ENCODE data around the gene VSX1.

Gene VSX1

DNA sequence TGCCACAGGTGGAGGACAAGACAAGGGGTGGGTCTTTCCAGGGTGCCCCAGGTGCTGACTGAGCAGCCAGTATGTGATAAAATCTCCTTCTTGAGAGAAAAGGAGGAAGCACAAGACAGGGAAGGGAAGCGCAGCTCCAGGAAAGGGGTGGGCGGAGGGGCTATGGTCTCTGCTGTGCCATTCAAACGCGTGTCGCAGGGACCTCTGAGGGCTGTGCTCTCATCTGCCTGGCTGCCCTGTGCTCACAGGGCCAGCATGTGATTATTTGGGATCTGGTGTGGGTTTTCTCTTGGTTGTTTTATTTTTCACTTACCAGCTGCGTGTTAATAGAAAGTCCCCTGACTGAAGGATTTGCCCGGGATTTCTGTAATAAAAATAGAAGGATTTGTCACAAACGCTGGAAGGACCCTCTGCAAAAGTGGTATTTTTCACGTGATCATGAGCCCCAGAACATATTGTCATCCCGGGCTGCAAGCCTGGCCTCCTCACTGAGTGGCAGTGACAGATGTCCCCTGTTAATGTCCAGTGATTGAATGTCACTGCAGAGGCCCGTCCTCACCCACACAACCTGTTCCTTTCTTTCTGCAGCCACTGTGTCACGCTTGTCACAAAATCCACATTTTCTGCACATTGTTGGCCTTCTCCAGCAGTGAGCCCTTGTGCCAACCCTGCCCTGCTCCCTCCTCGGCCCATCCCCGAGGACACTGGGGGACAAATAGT is 35.0 kb upstream of the VSX1 start:
- Histone ChIP-seq H3K9me3 (ENCODE audit: control insufficient read depth, low read length) (no peaks in the 10 kb centered on the region), H3K9ac (ENCODE audit: low read length) (no peak overlapping the region), H3K27me3 (ENCODE audit: control insufficient read depth, insufficient read depth, low read length) (no peaks in the 10 kb centered on the region), H3K36me3 (ENCODE audit: control insufficient read depth, insufficient read depth, low read length) (no peaks in the 10 kb centered on the region), H3K4me1 (ENCODE audit: control insufficient read depth, insufficient read depth, low read length) (no peaks in the 10 kb centered on the region), H3K4me3 (ENCODE audit: low read length) (no peak overlapping the region)

DNA sequence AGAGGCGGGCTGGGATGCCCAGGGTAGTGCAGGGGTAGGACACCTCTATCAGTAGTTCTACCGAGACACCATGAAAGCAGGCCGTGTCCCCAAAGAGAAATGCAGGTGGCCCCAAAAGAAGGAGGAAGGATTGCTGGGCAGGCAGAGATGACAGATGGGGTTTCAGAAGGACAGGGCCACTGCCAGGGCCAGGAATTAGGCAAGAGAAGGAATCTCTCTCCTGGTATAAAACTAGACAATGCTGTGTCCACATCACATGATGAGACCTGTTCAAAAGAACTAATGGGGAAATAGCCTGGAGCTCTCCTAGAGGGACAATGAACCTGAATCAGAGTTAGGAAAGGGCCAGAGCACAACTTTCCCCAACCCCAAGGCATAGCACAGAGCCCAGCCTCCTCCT is 21.6 kb upstream of the VSX1 start:
- Histone ChIP-seq H3K4me1 (ENCODE audit: control insufficient read depth, insufficient read depth, low read length) (peaks cover 3% of the 10 kb centered on the region), H3K27me3 (ENCODE audit: control insufficient read depth, insufficient read depth, low read length) (no peaks in the 10 kb centered on the region), H3K9me3 (ENCODE audit: control insufficient read depth, low read length) (no peaks in the 10 kb centered on the region), H3K9ac (ENCODE audit: low read length) (no peak overlapping the region), H3K36me3 (ENCODE audit: control insufficient read depth, insufficient read depth, low read length) (no peaks in the 10 kb centered on the region), H3K4me3 (ENCODE audit: low read length) (no peak overlapping the region)

DNA sequence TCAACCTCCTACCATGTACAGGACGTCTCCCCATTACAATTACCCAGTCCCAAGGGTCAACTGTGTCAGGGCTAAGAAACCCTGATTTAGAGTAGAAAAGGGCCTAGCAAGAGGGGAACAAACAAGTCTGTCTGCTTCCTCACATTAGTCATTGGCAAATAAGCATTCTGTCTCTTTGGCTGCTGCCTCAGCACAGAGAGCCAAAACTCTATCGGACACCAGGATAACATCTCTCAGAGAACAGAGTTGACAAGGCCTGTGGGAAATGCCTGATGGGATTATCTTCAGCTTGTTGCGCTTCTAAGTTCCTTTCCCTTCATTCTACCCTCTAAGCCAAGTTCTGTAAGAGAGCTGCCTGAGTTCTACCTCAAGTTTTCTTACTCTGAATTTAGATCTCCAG is 19.0 kb upstream of the VSX1 start:
- H3K4me1 ChIP-seq (ENCODE audit: control insufficient read depth, insufficient read depth, low read length), result peaks cover 3% of the 10 kb centered on the region
- H3K27me3 ChIP-seq (ENCODE audit: control insufficient read depth, insufficient read depth, low read length), result no peaks in the 10 kb centered on the region
- no peaks in the 10 kb centered on the region for H3K36me3 ChIP-seq (ENCODE audit: control insufficient read depth, insufficient read depth, low read length)
- H3K9me3 ChIP-seq (ENCODE audit: control insufficient read depth, low read length), result no peaks in the 10 kb centered on the region
- no peak overlapping the region for H3K9ac ChIP-seq (ENCODE audit: low read length)
- no peak overlapping the region for H3K4me3 ChIP-seq (ENCODE audit: low read length)

DNA sequence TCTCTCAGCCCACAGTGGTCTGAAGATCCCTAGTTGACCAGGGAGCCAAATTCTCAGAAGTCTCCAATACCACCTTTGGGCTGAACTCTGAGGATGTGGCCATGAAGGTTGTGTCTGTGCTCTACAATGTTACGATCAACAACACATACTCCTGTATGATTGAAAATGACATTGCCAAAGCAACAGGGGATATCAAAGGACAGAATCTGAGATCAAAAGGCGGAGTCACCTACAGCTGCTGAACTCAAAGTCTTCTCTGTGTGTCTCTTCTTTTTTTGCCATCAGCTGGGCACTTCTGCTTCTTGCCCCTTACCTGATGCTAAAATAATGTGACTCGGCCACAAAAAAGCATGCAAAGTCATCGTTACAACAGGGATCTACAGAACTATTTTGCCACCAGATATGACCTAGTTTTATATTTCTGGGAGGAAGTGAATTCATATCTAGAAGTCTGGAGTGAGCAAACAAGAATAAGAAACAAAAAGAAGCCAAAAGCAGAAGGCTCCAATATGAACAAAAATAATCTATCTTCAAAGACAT is 17.7 kb upstream of the VSX1 start:
- Histone ChIP-seq H3K9ac (ENCODE audit: low read length) (no peak overlapping the region), H3K36me3 (ENCODE audit: control insufficient read depth, insufficient read depth, low read length) (no peaks in the 10 kb centered on the region), H3K4me1 (ENCODE audit: control insufficient read depth, insufficient read depth, low read length) (no peaks in the 10 kb centered on the region), H3K4me3 (ENCODE audit: low read length) (no peak overlapping the region), H3K9me3 (ENCODE audit: control insufficient read depth, low read length) (no peaks in the 10 kb centered on the region), H3K27me3 (ENCODE audit: control insufficient read depth, insufficient read depth, low read length) (no peaks in the 10 kb centered on the region)

DNA sequence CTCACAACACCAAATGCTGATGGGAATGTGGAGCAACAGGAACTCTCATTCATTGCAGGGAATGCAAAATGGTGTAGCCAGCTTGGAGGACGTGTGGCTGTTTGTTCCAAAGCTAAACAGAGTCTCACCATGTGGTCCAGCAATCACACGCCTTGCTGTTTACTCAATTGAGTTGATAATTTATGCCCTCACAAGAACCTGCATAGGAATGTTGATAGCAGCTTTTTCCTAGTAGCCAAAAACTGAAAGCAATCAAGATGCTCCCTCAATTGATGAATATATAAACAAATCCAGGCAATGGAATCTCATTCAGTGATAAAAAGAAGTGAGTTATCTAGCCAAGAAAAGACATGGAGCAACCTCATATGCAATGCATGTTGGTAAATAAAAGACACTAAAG is 15.6 kb upstream of the VSX1 start:
- H3K4me1 ChIP-seq (ENCODE audit: control insufficient read depth, insufficient read depth, low read length), result no peaks in the 10 kb centered on the region
- H3K9me3 ChIP-seq (ENCODE audit: control insufficient read depth, low read length), result no peaks in the 10 kb centered on the region

DNA sequence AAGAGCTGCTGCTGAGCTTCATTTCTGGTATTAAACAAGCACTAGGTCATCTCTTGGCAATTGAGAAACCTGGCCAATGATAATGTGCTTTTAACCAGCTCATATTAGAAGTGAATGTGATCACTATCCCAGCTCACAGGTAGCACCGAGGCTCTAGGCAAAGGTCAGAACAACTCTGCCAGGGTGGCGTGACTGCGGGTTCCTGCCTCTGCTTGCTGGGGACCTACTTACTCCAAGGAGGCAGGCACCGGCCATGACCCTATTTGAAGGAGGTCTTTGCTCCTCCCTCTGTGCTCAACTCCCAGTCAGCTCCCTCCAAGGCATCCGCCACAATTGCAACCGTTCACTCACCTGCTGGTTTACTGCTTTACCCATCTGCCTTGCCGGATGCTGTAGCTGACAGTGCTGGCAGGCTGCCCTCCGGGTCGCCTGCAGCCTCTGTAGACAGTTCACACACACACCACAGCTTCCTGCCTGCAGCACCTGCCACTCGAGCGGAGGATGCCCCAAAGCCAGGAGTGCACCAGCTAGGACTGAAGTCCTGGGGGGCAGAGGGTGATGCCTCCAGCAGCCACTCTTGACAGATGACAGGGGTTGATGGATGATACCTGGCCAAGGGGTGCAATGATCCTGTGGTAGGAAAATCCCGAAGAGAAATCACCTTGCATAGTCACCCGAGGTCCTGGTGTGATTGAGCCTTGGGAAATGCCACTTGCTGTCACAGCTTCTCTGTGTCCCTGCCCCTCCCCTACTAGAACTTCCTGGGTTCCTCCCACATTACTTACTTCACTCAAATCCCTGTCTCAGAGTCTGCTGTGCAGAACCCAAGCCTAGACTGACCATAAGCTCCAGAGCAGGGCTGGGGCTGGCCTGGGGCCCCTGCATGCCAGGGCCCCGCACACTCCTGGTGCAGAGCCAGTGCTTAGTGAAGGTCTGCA is 8.8 kb upstream of the VSX1 start:
- Histone ChIP-seq H3K4me3 (ENCODE audit: low read length) (no peak overlapping the region), H3K27me3 (ENCODE audit: control insufficient read depth, insufficient read depth, low read length) (peaks cover 15% of the 10 kb centered on the region), H3K9ac (ENCODE audit: low read length) (no peak overlapping the region), H3K36me3 (ENCODE audit: control insufficient read depth, insufficient read depth, low read length) (no peaks in the 10 kb centered on the region), H3K4me1 (ENCODE audit: control insufficient read depth, insufficient read depth, low read length) (no peaks in the 10 kb centered on the region), H3K9me3 (ENCODE audit: control insufficient read depth, low read length) (no peaks in the 10 kb centered on the region)

More for the DNA sequence above, 15.6 kb upstream of the VSX1 start:
- Histone ChIP-seq H3K9ac (ENCODE audit: low read length) (no peak overlapping the region), H3K36me3 (ENCODE audit: control insufficient read depth, insufficient read depth, low read length) (no peaks in the 10 kb centered on the region), H3K4me3 (ENCODE audit: low read length) (no peak overlapping the region), H3K27me3 (ENCODE audit: control insufficient read depth, insufficient read depth, low read length) (no peaks in the 10 kb centered on the region)

DNA sequence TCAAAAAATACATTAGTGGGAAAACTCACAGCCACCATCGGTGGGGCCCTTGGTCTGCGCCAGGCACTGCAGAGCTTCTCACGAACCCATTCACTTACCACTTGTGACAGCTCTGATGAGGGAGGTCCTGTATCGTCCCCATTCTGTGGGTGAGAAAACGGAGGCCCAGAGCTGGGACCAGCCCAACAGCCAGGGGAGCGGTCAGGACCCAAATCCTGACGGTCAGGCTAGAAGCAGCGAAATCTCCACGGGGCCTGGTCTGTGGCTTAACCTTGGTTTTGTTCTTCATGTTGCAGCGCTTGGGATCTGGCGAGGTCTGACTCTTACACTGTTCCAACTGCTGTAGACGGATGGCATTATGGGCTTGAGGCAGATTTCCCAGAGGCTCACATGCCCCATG is 7.7 kb upstream of the VSX1 start:
- H3K4me3 ChIP-seq (ENCODE audit: low read length), result no peak overlapping the region
- no peaks in the 10 kb centered on the region for H3K9me3 ChIP-seq (ENCODE audit: control insufficient read depth, low read length)
- H3K9ac ChIP-seq (ENCODE audit: low read length), result no peak overlapping the region
- H3K36me3 ChIP-seq (ENCODE audit: control insufficient read depth, insufficient read depth, low read length), result no peaks in the 10 kb centered on the region
- peaks cover 26% of the 10 kb centered on the region for H3K27me3 ChIP-seq (ENCODE audit: control insufficient read depth, insufficient read depth, low read length)
- no peaks in the 10 kb centered on the region for H3K4me1 ChIP-seq (ENCODE audit: control insufficient read depth, insufficient read depth, low read length)

DNA sequence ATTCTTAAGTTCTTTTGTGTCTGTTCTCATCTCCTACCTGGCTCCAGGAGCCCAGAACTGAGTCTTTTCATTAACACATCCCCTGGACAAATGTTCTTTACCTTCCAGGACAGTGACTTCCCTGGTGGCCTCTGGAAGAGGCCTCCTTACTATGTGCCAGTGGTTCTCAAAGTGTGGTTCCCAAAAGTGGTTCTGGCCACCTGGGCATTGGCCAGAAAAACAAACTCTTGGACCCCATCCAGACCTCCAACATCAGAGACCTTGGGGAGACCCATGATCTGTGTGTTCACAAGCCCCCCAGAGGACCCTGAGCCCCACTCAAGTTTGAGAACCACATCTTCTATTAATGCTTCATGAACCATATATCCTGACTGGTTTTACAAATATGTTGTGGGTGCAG is 7.2 kb upstream of the VSX1 start:
- Histone ChIP-seq H3K9me3 (ENCODE audit: control insufficient read depth, low read length) (no peaks in the 10 kb centered on the region), H3K4me1 (ENCODE audit: control insufficient read depth, insufficient read depth, low read length) (no peaks in the 10 kb centered on the region), H3K9ac (ENCODE audit: low read length) (no peak overlapping the region), H3K36me3 (ENCODE audit: control insufficient read depth, insufficient read depth, low read length) (no peaks in the 10 kb centered on the region), H3K27me3 (ENCODE audit: control insufficient read depth, insufficient read depth, low read length) (peaks cover 32% of the 10 kb centered on the region), H3K4me3 (ENCODE audit: low read length) (no peak overlapping the region)

DNA sequence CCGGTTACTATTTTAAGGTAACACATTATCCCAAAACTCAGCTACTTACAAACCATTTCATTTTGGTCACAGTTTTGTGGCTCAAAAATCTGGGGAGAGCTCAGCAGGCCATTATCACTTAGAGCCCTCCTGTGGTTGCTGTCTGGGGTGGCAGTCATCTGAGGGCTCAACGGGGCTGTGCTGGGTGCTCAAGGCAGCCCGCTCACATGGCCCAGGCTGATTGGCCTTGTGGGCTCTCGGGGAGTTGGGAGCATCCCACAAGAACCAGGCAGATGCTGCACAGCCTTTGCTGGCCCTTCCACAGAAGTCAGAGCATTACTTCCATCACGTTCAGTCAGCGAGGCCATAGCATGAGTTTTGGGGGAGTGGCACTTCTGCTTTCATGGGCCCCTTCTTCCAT is 6.3 kb upstream of the VSX1 start:
- H3K4me3 ChIP-seq (ENCODE audit: low read length), result no peak overlapping the region
- H3K4me1 ChIP-seq (ENCODE audit: control insufficient read depth, insufficient read depth, low read length), result no peaks in the 10 kb centered on the region
- H3K9ac ChIP-seq (ENCODE audit: low read length), result no peak overlapping the region
- H3K36me3 ChIP-seq (ENCODE audit: control insufficient read depth, insufficient read depth, low read length), result no peaks in the 10 kb centered on the region
- H3K9me3 ChIP-seq (ENCODE audit: control insufficient read depth, low read length), result no peaks in the 10 kb centered on the region
- H3K27me3 ChIP-seq (ENCODE audit: control insufficient read depth, insufficient read depth, low read length), result peaks cover 40% of the 10 kb centered on the region

DNA sequence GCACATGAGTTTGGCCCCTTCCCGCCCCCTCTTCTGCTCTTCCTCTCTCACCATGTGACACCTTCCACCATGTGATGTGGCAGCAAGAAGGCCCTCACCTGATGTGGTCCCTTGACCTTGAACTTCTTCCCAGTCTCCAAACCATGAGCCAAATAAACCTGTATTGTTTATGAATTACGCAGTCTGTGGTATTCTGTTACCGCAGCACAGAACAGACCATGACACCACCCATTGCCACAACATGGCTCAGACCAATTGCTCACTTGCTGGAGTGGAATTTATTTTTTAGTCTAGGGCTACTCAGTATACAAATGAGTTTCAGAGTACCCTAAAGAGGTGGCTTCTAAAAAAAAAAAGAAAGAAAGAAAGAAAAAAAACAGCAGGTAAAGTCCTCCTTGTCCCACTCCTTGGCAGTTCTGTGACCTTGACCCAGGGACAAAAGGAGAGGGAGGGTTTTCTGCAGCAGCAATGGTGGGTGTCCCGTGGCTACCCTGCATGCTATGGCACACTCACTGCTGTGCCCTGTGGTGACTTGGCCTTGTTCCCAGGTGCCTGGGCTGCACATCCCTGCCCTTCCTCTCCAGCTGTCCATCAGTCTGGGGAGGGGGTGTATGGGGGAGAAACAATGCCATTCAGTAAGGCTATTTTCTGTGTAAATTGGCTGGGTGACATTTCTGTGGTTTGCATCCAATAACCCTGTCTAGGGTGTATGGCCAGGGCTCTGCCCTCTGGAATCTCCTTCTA is 5.4 kb upstream of the VSX1 start:
- no peak overlapping the region for H3K9ac ChIP-seq (ENCODE audit: low read length)
- H3K9me3 ChIP-seq (ENCODE audit: control insufficient read depth, low read length), result no peaks in the 10 kb centered on the region
- H3K4me1 ChIP-seq (ENCODE audit: control insufficient read depth, insufficient read depth, low read length), result no peaks in the 10 kb centered on the region
- H3K4me3 ChIP-seq (ENCODE audit: low read length), result no peak overlapping the region
- peaks cover 49% of the 10 kb centered on the region for H3K27me3 ChIP-seq (ENCODE audit: control insufficient read depth, insufficient read depth, low read length)
- no peaks in the 10 kb centered on the region for H3K36me3 ChIP-seq (ENCODE audit: control insufficient read depth, insufficient read depth, low read length)

DNA sequence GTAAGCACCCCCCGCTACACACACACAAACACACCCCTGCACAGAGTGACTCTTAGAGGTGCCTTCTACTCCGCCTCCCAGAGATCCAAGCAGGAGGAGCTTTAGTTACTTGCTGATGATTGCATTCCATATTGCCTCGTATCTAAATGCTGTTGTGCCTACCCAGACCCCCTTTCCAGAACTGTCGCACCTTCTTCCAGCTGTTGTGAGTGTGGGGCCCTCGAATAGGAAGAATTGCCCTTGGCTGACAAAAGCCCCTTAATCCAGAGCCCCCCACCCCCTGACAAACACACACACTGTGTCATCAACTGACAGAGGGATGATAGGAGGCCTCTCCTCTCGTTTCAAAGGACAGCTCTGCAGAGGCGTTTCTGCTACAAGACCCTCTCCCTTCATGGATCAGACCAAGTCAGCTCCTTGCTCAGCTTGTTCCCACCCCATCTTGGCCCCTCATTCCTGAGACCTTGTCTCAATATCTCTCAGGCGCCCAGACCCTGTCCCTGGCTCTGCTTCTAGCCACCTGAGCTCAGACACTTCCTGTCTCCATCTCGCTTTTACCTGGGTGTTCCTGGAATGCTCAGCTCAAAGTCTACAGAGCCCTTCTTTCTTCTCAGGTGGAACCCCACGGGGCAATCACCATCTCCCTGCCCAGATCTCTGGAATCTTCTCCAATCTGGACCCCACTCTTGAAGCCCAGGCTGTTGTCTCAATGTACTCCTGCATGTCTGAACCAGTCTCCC is 4.0 kb upstream of the VSX1 start:
- H3K4me3 ChIP-seq (ENCODE audit: low read length), result no peak overlapping the region
- H3K36me3 ChIP-seq (ENCODE audit: control insufficient read depth, insufficient read depth, low read length), result no peaks in the 10 kb centered on the region
- peaks cover 57% of the 10 kb centered on the region for H3K27me3 ChIP-seq (ENCODE audit: control insufficient read depth, insufficient read depth, low read length)
- H3K9me3 ChIP-seq (ENCODE audit: control insufficient read depth, low read length), result no peaks in the 10 kb centered on the region
- H3K4me1 ChIP-seq (ENCODE audit: control insufficient read depth, insufficient read depth, low read length), result peaks cover 4% of the 10 kb centered on the region
- no peak overlapping the region for H3K9ac ChIP-seq (ENCODE audit: low read length)

Data from mucosa of stomach (tissue), 1 donor.